RPMI7951 (cell line): ENCODE data around the gene ATP8B1. TPM values are rescaled to one million over a fixed set of nuclear protein-coding genes. Genes with fewer than 3 reads are reported as not detected.
A peak's percentile ranks its signal among the peaks of the same experiment; 100 is the strongest.

Experiments
- DNase-seq: peaks from one replicate; pipeline ENCODE4 v3.0.0-alpha.2; 2012; ENCODE audit warnings: low read depth
- total RNA-seq: library from RNA; depleted of rRNA; stranded (reverse); fragments of >200 nt; shearing (Covaris generic); gene quantifications from 2 replicates; pipeline ENCODE4 v1.2.3, GENCODE V29; 2014

The ATP8B1 gene
- total RNA-seq, 1 experiment from 2014 or later = 12.5 TPM

DNA sequence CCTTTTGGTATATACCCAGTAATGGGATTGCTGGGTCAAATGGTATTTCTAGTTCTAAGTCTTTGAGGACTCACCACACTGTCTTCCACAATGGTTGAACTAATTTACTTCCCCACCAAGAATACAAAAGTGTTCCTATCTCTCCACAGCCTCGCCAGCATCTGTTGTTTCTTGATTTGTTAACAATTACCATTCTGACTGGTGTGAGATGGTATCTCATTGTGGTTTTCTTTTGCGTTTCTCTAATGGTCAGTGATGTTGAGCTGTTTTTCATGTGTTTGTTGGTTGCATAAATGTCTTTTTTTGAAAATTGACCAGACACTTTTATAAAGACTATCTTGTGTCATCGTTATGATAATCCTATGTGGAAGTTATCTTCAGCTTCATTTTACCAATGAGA is 16.0 kb upstream of the ATP8B1 start:
- no peak for DNase-seq

DNA sequence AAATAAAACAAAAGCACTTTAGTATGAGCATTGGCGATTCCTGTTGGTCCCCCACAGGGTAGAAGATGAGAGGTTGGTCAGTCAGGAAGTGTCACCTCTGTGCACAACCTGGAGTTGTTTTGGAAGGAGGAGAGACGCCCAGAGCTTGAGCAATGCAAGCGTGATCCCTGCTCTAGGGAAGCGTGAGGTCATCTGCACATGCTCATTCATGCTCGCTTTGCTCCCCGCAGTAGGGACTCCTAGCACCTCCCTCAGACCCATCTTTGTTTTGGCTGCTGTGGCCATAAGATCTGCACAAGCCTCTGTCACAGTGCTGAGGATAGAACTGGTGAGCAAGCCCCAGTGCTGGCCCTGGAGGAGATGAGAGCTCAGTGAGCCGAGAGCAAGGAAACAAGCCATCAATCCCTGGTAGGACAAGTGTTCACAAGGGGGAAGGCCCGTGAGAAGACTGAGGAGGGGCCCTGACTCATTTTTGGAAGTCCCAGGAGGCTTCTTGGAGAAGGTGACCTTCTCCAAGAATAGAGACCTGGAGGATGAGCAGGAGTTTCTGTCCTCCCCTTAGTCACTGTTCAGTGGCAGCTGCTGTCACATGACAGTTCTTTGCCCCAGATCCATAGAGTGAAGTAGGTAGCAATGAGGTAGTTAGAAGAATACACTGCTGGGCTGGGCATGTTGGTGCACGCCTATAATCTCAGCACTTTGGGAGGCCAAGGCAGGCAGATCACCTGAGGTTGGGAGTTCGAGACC is 13.3 kb upstream of the ATP8B1 start:
- DNase-seq = no peak

DNA sequence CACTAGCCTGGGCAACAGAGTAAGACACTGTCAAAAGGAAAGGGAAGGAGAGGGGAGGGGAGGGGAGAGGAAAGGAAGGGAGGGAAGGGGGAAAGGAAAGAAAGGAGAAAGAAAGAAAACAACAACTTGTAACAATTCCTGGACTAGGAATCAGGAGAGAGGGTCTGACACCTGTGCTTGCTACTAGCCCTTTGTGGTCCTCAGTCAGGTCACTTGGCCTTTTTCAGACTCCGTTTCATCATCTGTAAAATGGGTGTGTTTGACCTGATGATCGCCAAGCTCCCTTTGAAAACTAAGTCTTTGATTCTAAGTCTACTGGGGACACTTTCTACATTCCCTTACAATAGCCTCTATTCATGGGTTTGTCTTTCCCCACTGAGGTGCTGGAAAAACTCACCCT is 11.4 kb upstream of the ATP8B1 start:
- DNase-seq = no peak

DNA sequence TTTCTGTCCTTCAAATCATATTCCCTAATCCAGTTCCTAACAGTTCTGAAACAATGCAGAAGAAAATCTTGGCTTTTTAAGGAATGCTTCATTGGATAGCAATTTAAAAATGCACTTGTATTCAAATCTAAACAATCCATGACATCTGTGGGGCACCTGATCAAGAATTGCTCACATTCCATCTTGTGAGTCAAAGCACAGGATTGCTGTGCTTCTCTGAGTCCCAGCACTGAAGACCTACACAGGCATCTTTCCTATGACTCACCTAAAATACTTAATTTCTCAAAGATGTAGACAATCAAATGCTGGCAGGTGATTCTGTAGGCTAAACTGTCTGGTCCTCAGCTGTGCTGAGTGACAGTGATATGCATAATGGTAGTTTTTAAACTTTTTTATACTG is 10.1 kb upstream of the ATP8B1 start:
- peak; percentile 92 for DNase-seq

DNA sequence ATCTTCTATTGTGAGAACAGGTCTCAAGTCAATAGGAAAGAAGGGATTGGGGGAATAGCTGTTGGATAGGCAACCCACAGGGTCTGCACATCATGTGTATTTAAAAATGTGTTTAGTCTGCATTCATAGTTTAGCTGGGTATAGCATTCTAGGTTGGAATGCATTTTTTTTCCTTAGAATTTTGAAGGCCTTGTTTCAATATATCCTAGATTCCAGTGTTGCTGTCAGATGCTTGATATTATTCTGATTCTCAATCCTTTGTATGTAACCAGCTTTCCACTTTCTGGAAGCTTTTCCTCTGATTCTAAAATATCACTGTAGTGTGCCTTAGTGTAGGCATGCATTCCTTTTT is 9.0 kb upstream of the ATP8B1 start:
- DNase-seq = no peak

DNA sequence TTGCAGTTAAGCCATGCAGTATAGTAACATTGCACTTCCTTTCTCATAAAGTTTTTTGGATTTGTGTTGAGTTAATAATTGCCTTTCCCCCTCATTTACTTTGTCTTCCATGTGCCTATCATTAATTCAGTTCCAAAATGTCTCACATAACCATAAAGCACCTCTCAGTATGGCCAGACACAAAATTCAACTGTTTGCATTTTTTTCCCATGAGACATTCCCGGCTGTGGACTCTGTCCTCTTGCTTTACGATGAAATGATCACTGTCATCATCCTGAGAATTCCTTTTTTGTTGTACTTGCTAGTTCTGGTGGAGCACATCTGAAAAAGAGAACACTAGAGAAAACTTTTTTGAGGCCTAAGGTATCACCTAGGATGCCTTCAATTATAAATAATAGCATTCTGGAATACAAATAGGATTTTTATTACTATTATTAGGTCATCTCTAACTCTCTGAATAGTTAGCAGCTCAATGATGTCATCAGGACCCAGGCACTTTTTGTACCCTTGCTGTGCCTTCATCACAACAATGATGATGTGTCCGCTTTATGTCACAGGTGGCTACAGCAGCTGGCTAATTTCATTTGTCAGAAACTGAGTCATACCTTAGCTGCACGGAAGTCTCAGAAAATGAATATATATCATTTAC is 8.5 kb upstream of the ATP8B1 start:
- DNase-seq = peak; percentile 54

DNA sequence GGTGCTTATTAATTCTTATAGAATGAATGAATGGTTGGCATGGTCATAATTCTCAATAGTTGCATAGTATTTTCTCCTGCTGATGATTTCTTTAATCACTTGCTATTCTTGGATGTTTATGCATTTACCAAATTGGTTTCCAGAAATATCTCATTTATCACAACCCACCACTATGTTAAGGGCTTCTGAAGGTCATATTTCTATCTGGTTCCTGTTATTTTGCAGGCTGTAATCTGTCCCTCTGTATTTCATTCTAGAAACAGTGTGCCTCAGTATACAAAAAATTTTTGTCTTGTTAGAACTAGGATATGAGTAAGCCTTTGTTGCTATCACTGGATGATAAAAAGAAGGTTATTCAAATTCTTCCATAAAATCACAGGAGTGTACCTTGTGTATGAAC is 6.1 kb upstream of the ATP8B1 start:
- no peak for DNase-seq

DNA sequence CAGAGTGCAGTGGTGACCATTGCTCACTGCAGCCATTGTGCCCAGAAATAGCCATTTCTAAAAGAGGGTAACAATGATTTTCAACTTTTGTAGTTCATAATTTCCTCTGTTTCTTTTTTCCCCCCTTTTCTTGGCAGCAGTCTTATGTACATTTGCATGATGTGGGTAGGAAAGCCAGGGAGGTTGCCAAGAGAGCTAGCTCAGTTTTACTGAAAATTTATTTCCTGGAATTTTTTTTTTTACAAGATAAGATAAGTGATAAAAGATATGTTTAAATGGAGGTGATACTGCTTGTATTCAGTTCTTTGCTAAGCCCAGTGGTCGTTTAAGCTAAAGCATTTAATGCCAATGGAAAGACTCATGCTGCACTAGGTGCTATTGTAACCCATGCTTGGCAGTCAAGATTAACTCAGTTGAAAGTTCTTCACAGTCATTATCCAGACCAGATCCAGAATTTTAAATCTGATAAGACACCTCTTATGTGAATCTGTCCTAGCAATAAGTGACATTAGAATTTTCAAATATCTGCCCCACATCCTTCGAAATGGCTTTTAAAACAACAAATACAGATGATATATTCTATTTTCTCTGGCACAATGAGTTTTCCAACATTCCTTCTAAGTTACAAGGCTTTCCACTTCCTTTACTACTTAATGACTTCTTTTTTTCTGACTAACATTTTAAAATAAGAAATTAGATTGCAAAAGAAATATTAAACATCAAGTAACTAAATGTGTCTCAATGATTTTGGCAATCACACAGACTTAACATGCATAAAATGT is 4.4 kb upstream of the ATP8B1 start:
- DNase-seq = peak; percentile 29

DNA sequence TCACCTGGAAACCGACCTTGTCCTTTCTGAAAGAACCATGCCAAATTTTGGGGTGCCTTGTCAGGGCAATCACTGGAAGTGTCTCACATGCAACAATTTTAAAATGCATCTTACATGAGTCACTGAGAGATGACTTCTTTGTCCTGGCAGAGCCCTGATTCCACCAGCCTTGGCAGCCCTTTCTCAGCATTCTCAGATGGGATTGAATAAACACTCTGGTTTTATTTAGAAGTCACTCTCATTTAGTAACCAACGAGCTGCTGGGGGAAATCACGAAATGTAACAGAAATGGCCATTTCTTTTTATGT is 3.8 kb upstream of the ATP8B1 start:
- peak; percentile 84 for DNase-seq

DNA sequence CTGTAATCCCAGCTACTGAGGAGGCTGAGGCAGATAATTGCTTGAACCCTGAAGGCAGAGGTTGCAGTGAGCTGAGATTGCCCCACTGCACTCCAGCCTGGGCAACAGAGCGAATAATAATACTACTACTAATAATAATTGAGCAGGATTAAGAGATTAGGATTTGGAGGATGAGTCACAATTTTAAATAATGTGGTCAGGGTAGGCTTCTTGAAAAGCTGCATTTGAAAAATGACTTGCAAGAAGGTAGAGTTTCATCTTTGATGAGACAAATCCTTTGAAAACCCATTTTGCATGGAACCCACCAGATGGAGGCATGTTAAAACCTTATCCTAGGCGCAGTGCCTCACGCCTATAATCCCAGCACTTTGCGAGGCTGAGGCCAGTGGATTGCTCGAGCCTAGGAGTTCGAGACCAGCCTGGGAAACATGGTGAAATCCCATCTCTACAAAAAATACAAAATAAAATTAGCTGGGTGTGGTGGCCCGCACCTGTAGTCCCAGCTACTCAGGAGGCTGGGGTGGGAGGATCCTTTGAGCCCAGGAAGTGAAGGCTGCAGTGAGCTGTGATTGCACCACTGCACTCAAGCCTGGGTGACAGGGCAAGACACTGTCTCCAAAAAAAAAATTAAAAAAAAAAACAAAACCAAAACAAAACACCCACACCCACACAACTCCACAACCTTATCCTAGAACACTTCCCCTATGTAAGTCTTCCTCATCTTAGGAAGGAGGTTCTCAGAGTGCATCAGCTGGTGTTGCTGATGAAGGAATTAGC is 3.3 kb upstream of the ATP8B1 start:
- no peak for DNase-seq

DNA sequence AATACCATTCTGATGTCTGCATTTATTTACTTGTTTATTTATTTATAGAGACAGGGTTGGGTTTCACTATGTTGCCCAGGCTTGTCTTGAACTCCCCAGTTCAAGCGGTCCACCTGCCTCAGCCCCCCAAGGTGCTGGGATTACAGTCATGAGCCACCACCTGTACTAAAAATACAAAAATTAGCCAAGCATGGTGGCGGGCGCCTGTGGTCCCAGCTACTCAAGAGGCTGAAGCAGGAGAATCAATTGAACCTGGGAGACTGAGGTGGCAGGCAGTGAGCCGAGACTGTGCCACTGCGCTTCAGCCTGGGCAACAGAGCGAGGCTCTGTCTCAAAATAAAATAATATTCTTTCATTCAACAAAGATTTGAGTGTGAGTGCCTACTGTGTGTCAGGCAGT is 2.0 kb upstream of the ATP8B1 start:
- no peak for DNase-seq

DNA sequence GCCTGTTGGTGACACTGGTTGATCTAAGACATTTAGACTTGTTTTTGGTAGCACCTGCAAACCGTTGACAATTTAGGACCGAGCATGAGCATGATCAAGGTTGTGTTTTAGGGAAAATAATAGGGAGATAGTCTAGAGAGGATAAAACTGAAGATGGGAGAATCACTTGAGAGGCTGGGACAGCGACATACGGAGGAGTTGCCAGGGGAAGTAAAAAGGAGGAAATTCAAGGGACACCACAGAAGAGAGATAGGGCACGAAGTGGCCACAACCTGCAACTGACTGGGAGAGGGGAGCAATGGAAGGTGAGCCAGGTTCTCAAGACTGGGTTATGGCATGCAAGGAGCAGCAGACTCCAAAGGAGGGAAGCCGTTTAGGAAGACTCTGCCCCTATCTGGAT is 1.4 kb upstream of the ATP8B1 start:
- no peak for DNase-seq

DNA sequence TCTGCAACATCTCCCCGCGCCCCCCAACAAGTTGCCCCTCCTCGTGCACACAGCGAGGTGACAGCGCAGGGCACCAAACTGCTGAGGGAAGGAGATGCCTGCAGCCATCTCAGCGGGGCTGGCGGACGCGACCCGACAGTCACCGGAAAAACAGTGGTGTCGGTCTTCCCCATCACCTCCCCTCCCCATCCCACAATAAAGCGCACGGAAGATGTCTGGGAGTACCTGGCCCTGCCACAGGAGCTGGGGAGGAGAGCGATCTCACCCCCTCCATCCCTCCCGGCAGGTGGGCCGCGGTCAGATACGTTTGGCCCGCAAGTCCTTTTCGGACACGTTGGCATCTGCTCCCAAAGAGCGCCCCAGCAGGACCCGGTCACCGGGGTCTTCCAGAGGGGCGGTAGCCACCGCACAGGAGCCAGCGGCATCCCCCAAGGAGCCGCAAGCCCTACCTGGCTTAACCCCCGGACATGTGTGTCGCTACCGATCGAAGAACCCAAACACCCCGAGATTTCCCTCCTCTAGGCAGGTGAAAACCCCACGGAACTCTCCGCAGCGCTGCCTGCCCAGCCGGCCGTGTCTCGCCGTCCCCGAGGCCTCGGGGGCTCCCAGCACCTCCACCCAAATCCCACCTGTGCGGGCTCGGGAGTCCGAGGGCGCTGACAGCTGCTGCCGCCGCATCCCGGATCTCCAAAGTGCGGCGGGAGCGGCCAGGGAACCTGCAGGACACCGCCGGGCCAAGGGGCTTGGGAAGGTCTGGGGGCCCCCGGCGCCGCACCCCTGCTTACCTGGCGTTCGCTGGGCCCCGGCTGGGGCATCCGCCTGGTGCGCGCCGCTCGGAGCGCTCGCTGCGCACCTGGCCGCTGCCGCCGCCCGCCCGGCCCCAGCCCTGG is 657 bp downstream of the ATP8B1 start:
- DNase-seq = no peak

DNA sequence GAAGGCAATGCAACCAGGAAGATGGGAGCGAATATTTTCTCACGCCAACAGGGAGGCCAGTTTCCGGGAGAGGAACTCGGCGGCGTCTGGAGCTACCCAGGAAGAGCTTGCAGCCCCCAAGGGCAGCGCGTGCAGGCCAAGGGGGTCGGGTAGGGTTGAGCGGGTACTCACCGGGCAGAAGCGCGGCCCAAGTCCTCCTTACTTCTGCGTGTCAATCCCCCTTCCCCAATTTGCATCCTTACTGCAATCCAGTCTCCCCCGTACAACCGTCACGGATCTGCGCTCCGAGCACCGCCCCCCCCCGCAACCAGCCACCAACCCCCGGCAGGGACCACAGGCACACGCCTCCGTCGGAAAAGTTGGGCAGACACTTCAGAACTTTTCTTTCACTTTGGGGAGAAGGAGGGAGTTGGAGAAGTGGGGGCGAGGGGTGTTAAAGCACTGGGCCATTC is 1.3 kb downstream of the ATP8B1 start:
- DNase-seq = peak; percentile 48

DNA sequence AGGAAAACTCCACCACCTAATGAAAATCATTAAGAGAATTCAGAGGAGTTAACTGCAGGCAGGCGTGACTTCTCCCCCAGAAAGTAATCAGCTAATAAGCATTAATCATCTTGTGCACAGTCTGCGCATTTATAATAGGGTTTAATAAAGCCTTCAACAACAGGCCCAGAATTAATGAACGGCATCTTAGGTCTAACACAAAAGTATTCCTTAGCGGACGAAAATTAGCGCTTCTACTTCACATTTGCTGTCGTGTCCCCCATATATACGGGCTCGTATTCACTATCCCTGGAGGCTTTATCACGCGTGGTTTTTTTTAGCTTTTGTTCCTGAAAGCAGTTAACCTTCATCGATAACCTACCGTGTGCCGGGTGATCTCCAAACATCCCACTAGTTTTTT is 1.8 kb downstream of the ATP8B1 start:
- no peak for DNase-seq

DNA sequence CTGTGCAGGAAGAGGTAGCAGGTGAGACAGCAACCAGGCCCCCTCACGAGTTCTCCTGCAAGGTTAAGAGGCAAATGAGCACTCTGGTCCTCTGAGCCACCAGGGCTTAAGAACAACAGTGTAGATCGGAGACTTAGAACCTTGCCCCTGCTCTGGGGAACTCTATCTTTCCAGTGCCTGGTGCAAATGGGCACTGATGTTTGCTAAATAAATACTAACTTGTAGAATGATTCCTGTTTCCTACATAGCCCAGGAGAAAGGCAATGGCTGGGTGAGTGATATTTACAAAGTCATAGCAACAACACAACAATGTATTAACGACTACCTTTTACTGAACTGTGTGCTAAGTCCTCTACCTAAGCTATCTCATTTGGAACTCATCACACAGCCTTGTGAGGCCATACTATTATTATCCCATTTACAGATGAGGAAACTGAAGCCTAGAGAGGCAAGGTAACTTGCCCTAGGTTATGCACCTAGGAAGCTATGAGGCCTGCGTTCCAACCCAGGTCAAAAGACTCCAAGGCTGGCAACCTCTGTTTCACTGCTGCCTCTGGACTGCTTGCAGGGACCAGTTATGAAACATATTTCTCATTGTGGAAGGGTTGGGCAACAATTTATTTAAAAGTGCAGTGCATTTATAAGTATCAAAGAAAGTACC is 4.3 kb downstream of the ATP8B1 start:
- DNase-seq = no peak

DNA sequence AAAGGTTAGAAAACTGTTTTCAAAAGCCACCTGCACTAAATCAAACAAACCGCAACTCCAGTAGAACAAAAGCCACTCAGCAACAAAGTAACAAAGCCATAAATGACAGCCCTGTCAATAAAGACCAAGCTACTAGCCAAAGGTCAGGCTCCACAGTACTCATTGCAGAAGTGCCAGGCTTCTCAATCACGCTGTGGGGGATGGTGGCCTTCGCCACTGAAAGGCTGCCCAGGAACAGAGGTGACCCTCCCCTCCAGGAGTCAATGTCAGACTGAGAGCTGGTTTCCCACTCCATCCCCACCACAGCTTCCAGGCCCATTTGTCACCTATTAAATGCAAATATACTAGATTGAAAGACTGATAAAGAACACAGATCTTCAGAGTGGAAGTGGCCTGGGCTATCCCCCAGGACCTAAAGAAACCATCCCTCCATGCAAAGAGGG is 5.9 kb downstream of the ATP8B1 start:
- DNase-seq = no peak

DNA sequence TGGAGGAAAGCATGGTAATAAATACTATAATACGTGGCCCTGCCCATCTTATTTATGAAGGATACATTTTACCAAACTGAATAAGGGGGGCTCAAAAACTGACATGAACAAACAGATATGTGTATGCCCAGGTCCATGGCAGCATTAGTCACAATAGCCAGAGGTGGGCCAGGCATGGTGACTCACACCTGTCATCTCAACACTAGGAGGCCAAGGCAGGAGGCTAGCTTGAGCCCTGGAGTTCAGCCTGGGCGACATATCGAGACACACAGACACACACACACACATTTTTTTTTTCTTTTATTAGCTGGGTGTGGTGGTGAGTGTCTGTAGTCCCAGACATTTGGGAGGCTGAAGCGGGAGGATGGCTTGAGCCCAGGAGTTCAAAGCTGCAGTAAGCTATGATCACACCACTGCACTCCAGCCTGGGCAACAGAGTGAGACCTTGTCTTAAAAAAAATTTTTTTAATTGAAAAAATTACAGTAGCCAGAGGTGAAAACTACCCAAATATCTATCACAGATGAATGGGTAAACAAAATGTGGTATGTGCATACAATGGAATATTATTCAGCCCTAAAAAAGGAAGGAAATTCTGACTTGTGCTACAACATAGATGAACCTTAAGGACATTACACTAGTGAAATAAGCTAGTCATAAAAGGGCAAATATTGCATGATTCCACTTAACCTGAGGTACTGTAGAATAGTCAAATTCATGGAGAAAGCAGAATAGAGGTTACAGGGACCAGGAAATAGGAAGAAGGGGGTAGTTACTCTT is 8.0 kb downstream of the ATP8B1 start:
- peak; percentile 24 for DNase-seq

DNA sequence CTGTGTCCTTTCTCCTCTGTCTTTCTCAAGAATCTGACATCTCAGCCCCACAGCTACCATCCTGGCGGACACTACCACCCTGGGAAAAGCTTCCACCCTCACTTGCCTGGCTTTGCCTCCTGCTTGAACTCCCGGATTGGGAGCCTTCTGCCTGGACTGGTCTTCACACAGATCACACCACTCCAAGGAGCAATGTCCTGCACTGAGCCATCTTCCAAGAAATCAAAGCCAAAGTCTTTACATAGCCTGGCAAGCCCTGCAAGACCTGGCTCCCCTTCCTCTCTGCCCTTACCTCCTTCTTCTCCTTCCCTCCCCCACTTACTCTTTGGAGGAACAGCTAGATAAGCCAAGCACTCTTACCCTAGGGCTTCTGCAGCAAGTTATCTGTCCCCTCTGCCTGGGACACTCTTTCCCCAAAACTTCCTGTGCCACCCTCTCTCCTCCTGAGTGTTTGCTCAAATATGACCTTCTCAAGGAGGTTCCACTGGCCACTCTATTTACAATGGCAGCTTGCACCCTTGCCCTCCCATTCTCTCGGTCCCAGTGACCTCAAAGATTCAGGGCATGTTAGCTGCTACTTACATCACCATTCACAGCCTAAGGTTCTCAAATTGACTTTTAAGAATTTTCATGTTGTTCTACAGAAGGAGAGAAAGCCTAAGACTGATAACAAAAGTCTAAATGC is 9.7 kb downstream of the ATP8B1 start:
- DNase-seq = no peak
